ENCODE measurements around the gene WDR7. TPM values are rescaled to one million over a fixed set of nuclear protein-coding genes. Genes with fewer than 3 reads are reported as not detected.
A peak's percentile ranks its signal among the peaks of the same experiment; 100 is the strongest.

WDR7 gene
- total RNA-seq, 2 experiments from 2014 or later = 16.0 to 19.0 TPM

DNA sequence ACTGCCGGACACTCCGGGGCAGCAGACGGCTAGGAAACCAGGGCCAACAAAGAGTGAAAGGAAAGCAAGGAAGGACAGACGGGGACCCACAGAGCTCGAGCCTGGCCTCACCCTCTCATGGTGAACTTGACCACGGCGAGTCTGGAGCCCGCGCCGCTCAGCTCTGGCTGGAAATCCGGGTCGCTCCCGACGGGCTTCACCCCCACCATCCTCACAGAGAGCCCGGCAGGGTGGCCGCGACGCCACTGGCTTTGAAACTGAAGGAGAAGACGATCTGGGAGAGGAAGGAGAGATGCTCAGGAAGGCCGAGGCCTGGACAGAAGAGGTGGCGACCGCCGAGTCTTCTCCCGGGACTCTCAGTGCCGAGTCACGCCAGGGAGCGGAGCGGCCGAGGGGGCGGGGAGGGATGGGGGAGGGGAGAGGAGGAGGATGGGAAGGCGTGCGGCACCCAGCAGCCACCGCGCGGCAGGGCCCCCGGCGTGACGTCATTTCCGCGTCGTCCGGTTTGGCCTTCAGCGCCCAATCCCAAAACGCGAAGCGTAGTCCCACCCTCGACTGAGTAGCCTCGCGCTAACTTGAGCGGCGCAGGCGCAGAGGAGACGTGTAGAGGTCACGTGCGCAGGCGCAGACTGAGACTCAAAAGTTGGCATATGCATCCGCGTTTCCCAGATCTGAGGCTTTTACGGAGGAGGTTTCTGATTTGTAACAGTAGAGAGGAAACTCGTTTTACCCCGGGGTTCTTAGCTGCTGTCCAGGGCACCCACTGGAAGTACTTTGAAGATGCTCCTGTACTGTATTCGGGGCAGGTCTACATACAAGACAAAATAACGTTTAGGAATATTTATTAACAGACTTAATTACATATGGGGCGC, 12.7 kb upstream of the WDR7 start, which contains the start of gene TXNL1:
TXNL1 (minus strand) TSS at position 361 of the 872 bp plus-strand sequence; CDS start at position 209, 152 bp downstream.
- ChIA-PET CTCF (interaction anchor here (0.7 to 1.4 kb wide), 5 partner anchors 9 to 70 kb away, joined by 3 to 4 read pairs (median 3); partner anchors contain the start of gene WDR7), POLR2A (interaction anchor here (0.8 to 3.2 kb wide), 4 partner anchors 12 to 235 kb away, joined by 3 to 29 read pairs (median 4); partner anchors contain the start of gene WDR7)
- H3K27me3 Mint-ChIP-seq = no peaks in the 10 kb centered on the region
- TF ChIP-seq, protein P1, sequence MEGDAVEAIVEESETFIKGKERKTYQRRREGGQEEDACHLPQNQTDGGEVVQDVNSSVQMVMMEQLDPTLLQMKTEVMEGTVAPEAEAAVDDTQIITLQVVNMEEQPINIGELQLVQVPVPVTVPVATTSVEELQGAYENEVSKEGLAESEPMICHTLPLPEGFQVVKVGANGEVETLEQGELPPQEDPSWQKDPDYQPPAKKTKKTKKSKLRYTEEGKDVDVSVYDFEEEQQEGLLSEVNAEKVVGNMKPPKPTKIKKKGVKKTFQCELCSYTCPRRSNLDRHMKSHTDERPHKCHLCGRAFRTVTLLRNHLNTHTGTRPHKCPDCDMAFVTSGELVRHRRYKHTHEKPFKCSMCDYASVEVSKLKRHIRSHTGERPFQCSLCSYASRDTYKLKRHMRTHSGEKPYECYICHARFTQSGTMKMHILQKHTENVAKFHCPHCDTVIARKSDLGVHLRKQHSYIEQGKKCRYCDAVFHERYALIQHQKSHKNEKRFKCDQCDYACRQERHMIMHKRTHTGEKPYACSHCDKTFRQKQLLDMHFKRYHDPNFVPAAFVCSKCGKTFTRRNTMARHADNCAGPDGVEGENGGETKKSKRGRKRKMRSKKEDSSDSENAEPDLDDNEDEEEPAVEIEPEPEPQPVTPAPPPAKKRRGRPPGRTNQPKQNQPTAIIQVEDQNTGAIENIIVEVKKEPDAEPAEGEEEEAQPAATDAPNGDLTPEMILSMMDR (IDR thresholded peaks at IDR 0.05) = no peak
- intact Hi-C loops (cut with micrococcal nuclease) = no loop called here
- peak within 1 kb of the TSS; percentile 100 for H3K4me3 Mint-ChIP-seq
- H3K36me3 Mint-ChIP-seq (ENCODE audit: low read depth) = peaks cover 24% of the 10 kb centered on the region
- peak; percentile 98 for DNase-seq
- peaks cover 31% of the 10 kb centered on the region for H3K4me1 Mint-ChIP-seq (ENCODE audit: low read depth)
- peak; percentile 99 for ATAC-seq
- H3K27ac Mint-ChIP-seq = peak within 1 kb of the TSS; percentile 96
- no peaks in the 10 kb centered on the region for H3K9me3 Mint-ChIP-seq

DNA sequence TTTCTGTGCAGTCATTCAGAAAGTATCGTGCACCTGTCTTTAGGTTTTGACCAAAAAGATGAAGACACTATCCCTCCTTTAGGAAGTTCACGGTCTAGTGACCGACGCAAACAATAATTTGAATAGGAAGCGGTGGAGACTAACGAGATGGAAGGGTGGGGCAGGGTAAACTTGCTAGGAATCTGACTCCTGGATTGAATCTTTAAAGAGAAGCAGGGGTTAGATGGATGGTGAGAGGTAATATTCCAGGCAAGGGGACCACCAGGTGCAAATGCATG, 12.1 kb upstream of the WDR7 start:
- DNase-seq (no peak), ATAC-seq (no peak)
- peaks cover 21% of the 10 kb centered on the region for H3K36me3 Mint-ChIP-seq (ENCODE audit: low read depth)
- ChIA-PET POLR2A (interaction anchor here (1.0 to 3.2 kb wide), 3 partner anchors 11 to 235 kb away, joined by 3 to 29 read pairs (median 4); partner anchors contain the start of gene WDR7), CTCF (interaction anchor here (1.2 kb wide), 1 partner anchor 14 kb away, joined by 3 read pairs; no protein-coding TSS in a partner anchor)
- peak overlapping the region; percentile 100 for H3K4me3 Mint-ChIP-seq
- peaks cover 30% of the 10 kb centered on the region for H3K4me1 Mint-ChIP-seq (ENCODE audit: low read depth)
- no peaks in the 10 kb centered on the region for H3K9me3 Mint-ChIP-seq
- TF ChIP-seq, protein P1 (IDR thresholded peaks at IDR 0.05) = no peak
- intact Hi-C loops (cut with micrococcal nuclease) = no loop called here
- no peaks in the 10 kb centered on the region for H3K27me3 Mint-ChIP-seq
- H3K27ac Mint-ChIP-seq = peak overlapping the region; percentile 96

DNA sequence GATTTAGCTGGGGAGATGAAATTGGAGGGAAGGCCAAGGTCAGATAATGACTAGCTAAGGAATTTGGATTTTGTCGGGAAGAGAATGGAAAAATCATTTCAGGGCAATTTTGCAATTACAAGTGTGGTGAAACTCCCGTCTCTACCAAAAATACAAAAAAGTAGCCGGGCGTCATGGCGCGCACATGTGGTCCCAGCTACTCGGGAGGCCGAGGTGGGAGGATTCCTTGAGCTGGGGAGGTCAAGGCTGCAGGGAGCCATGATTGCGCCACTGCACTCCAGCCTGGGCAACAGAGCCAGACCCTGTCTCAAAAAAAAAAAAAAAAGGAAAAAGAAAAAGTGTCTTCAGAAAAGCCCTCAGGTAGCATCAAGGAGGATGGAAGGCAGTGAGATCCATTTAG, 11.6 kb upstream of the WDR7 start:
- Mint-ChIP-seq H3K36me3 (ENCODE audit: low read depth) (peaks cover 15% of the 10 kb centered on the region), H3K4me3 (peak overlapping the region; percentile 100), H3K4me1 (ENCODE audit: low read depth) (peaks cover 26% of the 10 kb centered on the region), H3K27ac (peak overlapping the region; percentile 96), H3K27me3 (no peaks in the 10 kb centered on the region), H3K9me3 (no peaks in the 10 kb centered on the region)
- ChIA-PET POLR2A (interaction anchor here (1.0 to 3.2 kb wide), 3 partner anchors 11 to 236 kb away, joined by 3 to 29 read pairs (median 4); partner anchors contain the start of gene WDR7), CTCF (interaction anchor here (1.2 kb wide), 1 partner anchor 13 kb away, joined by 3 read pairs; no protein-coding TSS in a partner anchor)
- TF ChIP-seq, protein P1 (IDR thresholded peaks at IDR 0.05) = no peak
- DNase-seq (no peak), ATAC-seq (no peak)
- intact Hi-C loops (cut with micrococcal nuclease) = no loop called here

DNA sequence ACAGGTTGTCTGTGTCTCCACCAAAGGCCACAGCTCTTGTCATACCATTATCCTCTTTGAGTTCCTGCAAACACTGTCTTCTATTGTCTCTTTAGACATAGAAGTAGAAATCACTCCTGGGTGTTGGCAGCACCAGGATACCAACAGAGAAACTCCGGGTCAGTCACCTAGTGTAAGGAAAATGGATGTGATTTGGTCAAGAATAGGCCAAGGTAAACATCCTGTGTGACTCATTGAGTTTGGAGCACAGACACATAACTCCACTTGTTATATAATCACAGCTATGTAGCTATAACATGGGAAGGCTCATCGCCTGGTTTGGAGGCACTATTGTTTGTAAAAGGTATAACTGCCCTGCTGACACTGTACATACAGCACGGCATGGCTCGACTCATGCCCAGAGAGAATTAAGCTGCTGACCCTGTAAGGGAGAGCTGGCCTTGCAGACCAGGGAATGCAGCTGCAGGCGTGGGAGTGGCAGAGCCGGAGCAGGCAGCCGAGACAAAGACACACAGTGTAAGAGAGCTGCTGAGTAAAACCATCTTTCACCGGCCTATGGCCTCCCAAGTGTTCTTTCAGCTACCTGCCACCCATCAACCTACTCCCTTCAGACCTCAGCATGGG, 9.3 kb upstream of the WDR7 start:
- no peak overlapping the region for H3K27ac Mint-ChIP-seq
- H3K36me3 Mint-ChIP-seq (ENCODE audit: low read depth) = peaks cover 6% of the 10 kb centered on the region
- DNase-seq (no peak), ATAC-seq (no peak)
- no peak overlapping the region for H3K4me3 Mint-ChIP-seq
- H3K27me3 Mint-ChIP-seq = no peaks in the 10 kb centered on the region
- intact Hi-C loops (cut with micrococcal nuclease) = no loop called here
- H3K4me1 Mint-ChIP-seq (ENCODE audit: low read depth) = peaks cover 11% of the 10 kb centered on the region
- TF ChIP-seq, protein P1 (IDR thresholded peaks at IDR 0.05) = no peak
- no peaks in the 10 kb centered on the region for H3K9me3 Mint-ChIP-seq
- CTCF ChIA-PET = interaction anchor here (0.7 to 1.1 kb wide), 4 partner anchors 9 to 227 kb away, joined by 3 read pairs; partner anchors contain the start of gene WDR7
- POLR2A ChIA-PET = no interaction called here

All from activated CD8-positive, alpha-beta T cell treated with anti-CD3 and anti-CD28 coated beads for 36 hours (primary cell).